Endothelial cell of umbilical vein (primary cell): ENCODE data around the gene ATP8A2. TPM values are rescaled to one million over a fixed set of nuclear protein-coding genes. Genes with fewer than 3 reads are reported as not detected.

Experiments
- BruUV-seq: library from RNA; stranded (reverse); fragments of 400-500 nt; replicated peaks from 2 replicates; lab custom pipeline; 2021; lab: Mats Ljungman, UMichigan
- CTCF ChIA-PET: fragments of 300-600, 350-600 bp; sonication (Branson Sonifier 250); formaldehyde crosslinking; loops from one replicate; lab custom pipeline; 2021; ENCODE audit warnings: antibody characterized with exemption, inconsistent platforms; lab: Charles Lee
- POLR2A ChIA-PET: fragments of 300-600, 350-600 bp; sonication (Branson Sonifier 250); formaldehyde crosslinking; loops from one replicate; lab custom pipeline; 2021; ENCODE audit warnings: antibody characterized with exemption, inconsistent platforms; lab: Charles Lee
- DNase-seq: peaks from one replicate; pipeline ENCODE4 v3.0.0-alpha.2; 2011; ENCODE audit warnings: low read depth, low spot score
- FAIRE-seq: peaks from 2 replicates; lab custom pipeline; 2011; peaks lifted over from hg19 to GRCh38; lab: Jason Lieb, UNC
- H2AFZ ChIP-seq: 2 replicates; pipeline ENCODE4 v1.6.0; 2012; ENCODE audit warnings: low read depth, low read length, control low read depth, inconsistent platforms
- H3K27ac ChIP-seq: 2 replicates; pipeline ENCODE4 v1.5.1; 2011; ENCODE audit warnings: low read depth, mild to moderate bottlenecking, control low read depth, low read length, moderate library complexity; ENCODE audit not compliant: insufficient read depth
- H3K27me3 ChIP-seq, 2 experiments: 2 replicates each; pipeline versions ENCODE4 v1.6.0 to v1.6.1; 2011; ENCODE audit warnings: low read length in 2 of 2, mixed read lengths in 1 of 2; ENCODE audit not compliant: control insufficient read depth in 2 of 2, insufficient read depth in 2 of 2
- H3K36me3 ChIP-seq, 2 experiments: 2 replicates in 1 of 2; 3 replicates in 1 of 2; pipeline ENCODE4 v1.5.1; 2011; ENCODE audit warnings: low read length in 2 of 2, mild to moderate bottlenecking in 1 of 2, moderate library complexity in 1 of 2; ENCODE audit not compliant: control insufficient read depth in 2 of 2, insufficient read depth in 2 of 2; ENCODE audit errors: extremely low read depth in 1 of 2
- H3K4me1 ChIP-seq: 3 replicates; pipeline ENCODE4 v1.5.1; 2011; ENCODE audit warnings: mild to moderate bottlenecking, low read length; ENCODE audit not compliant: control insufficient read depth, insufficient read depth; ENCODE audit errors: extremely low read depth
- H3K4me2 ChIP-seq: 2 replicates; pipeline ENCODE4 v1.6.1; 2011; ENCODE audit warnings: low read length, control low read depth, mixed read lengths; ENCODE audit not compliant: insufficient read depth
- H3K4me3 ChIP-seq, 3 experiments: fragments of 200-600 bp in 1 of 3; sonication (generic), shearing (Covaris generic) in 1 of 3; replicated peaks in 1 of 3; 2 replicates each; pipeline ENCODE4 v1.5.1; 2011 to 2016; ENCODE audit warnings: control low read depth in 3 of 3, low read length in 3 of 3, mild to moderate bottlenecking in 2 of 3, inconsistent platforms in 1 of 3, low read depth in 1 of 3, moderate library complexity in 1 of 3; ENCODE audit not compliant: insufficient read depth in 1 of 3
- H3K79me2 ChIP-seq: 2 replicates; pipeline ENCODE4 v1.6.0; 2012; ENCODE audit warnings: low read length, inconsistent platforms; ENCODE audit not compliant: control insufficient read depth, insufficient read depth
- H3K9ac ChIP-seq: replicated peaks from 2 replicates; pipeline ENCODE3; 2011; ENCODE audit warnings: low read length, control low read depth; ENCODE audit not compliant: insufficient read depth; ENCODE audit errors: extremely low read depth
- H3K9me1 ChIP-seq: replicated peaks from 3 replicates; pipeline ENCODE4 v1.6.0; 2011; ENCODE audit warnings: mild to moderate bottlenecking, low read length; ENCODE audit not compliant: control insufficient read depth, insufficient read depth; ENCODE audit errors: extremely low read depth
- H3K9me3 ChIP-seq: replicated peaks from 2 replicates; pipeline ENCODE4 v1.5.1; 2012; ENCODE audit warnings: low read length, inconsistent platforms; ENCODE audit not compliant: control insufficient read depth, insufficient read depth
- H4K20me1 ChIP-seq: replicated peaks from 2 replicates; pipeline ENCODE3; 2011; ENCODE audit warnings: mild to moderate bottlenecking, low read length; ENCODE audit not compliant: control insufficient read depth, insufficient read depth; ENCODE audit errors: extremely low read depth
- EZH2 ChIP-seq: IDR thresholded peaks from 2 replicates; pipeline ENCODE4 v1.6.1; 2012; ENCODE audit warnings: borderline replicate concordance, low read depth, mild to moderate bottlenecking, moderate library complexity, low read length, inconsistent platforms; ENCODE audit not compliant: severe bottlenecking
- FOS ChIP-seq: IDR thresholded peaks from 2 replicates; pipeline ENCODE4 v1.6.1; 2011; ENCODE audit warnings: mild to moderate bottlenecking, low read length, moderate library complexity, borderline replicate concordance; ENCODE audit not compliant: insufficient read depth
- GATA2 ChIP-seq: IDR thresholded peaks from 2 replicates; pipeline ENCODE4 v1.7.0; 2011; ENCODE audit warnings: low read depth, mild to moderate bottlenecking, moderate library complexity, mixed read lengths, low read length; ENCODE audit not compliant: insufficient read length, insufficient read depth
- JUN ChIP-seq: IDR thresholded peaks from 2 replicates; pipeline ENCODE4 v1.6.1; 2011; ENCODE audit warnings: borderline replicate concordance, low read depth; ENCODE audit not compliant: insufficient read length, insufficient read depth
- MYC ChIP-seq: IDR thresholded peaks from one replicate; pipeline ENCODE4 v1.6.1; 2011; ENCODE audit warnings: mild to moderate bottlenecking, low read depth, low read length
- POLR2A ChIP-seq: IDR thresholded peaks from 2 replicates; pipeline ENCODE4 v1.6.1; 2012; ENCODE audit warnings: low read depth, mild to moderate bottlenecking, control low read depth, low read length
- POLR2AphosphoS5 ChIP-seq: IDR thresholded peaks from 2 replicates; pipeline ENCODE4 v1.6.1; 2012; ENCODE audit warnings: low read depth, mild to moderate bottlenecking, control low read depth, low read length, moderate library complexity; ENCODE audit not compliant: insufficient read depth
- dilution Hi-C: fragments of 300-500 bp; cut with MboI; formaldehyde crosslinking; loops from one replicate; pipeline ENCODE4 v1.15.0; 2019; ENCODE audit warnings: low sequenced_read_pairs; ENCODE audit not compliant: extremely low pct_ligation_motif_present
- intact Hi-C: fragments of 100-400 bp; cut with micrococcal nuclease; formaldehyde crosslinking; loops from one replicate; pipeline ENCODE4 v1.10.0; 2022
- polyA plus RNA-seq, 4 experiments: library from polyadenylated mRNA; depleted of rRNA in 3 of 4; stranded (reverse) in 3 of 4; unstranded in 1 of 4; fragments of >200 nt; gene quantifications; 2 replicates each; pipeline versions ENCODE4 v1.2.1 to v1.2.3, GENCODE V29; 2011 to 2012; ENCODE audit warnings: missing spikeins in 1 of 4
- total RNA-seq: library from RNA; stranded (reverse); gene quantifications from 2 replicates; pipeline ENCODE4 v1.2.3, GENCODE V29; 2021
- TF ChIP-seq, protein P1 (sequence below), 2 donors: IDR thresholded peaks; 1 replicate in 1 of 2; 2 replicates in 1 of 2; pipeline ENCODE4 v1.5.1; 2011; ENCODE audit warnings: low read length in 2 of 2, mild to moderate bottlenecking in 2 of 2, moderate library complexity in 2 of 2, control low read depth in 1 of 2, inconsistent platforms in 1 of 2, low read depth in 1 of 2; ENCODE audit not compliant: insufficient read depth in 1 of 2; ENCODE audit errors: extremely low read depth in 1 of 2
- TF ChIP-seq, protein P2 (sequence below): IDR thresholded peaks from 2 replicates; pipeline ENCODE4 v1.6.1; 2011; ENCODE audit not compliant: insufficient read depth, insufficient read length

ATP8A2 gene
- total and polyA plus RNA-seq, 2 donors (not counting 3 experiments of a cell fraction or from before 2014, with no cell fraction given), result 0.11 to 0.49 TPM

DNA sequence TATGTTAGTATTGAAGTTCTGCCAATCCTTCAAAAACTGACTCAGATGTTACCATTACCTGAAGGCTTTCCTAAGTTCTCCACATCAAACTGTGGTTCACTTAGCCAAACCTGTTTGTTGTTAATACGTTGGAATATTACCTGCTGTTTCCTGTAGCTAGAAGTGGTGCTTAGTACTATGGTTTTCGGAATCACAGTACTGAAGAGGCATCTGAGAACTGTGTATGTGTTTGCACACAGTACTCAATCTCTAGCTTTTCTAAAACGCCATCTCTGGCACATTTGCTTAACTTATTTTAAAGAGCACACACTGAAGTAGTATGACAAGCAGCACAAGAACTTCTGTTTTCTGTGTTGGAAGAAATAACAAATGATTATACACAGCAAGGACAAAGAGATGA is 431.9 kb downstream of the ATP8A2 start:
- DNase-seq (no peak), FAIRE-seq (no peak)
- TF ChIP-seq POLR2A, result no peak
- TF ChIP-seq, protein P1, sequence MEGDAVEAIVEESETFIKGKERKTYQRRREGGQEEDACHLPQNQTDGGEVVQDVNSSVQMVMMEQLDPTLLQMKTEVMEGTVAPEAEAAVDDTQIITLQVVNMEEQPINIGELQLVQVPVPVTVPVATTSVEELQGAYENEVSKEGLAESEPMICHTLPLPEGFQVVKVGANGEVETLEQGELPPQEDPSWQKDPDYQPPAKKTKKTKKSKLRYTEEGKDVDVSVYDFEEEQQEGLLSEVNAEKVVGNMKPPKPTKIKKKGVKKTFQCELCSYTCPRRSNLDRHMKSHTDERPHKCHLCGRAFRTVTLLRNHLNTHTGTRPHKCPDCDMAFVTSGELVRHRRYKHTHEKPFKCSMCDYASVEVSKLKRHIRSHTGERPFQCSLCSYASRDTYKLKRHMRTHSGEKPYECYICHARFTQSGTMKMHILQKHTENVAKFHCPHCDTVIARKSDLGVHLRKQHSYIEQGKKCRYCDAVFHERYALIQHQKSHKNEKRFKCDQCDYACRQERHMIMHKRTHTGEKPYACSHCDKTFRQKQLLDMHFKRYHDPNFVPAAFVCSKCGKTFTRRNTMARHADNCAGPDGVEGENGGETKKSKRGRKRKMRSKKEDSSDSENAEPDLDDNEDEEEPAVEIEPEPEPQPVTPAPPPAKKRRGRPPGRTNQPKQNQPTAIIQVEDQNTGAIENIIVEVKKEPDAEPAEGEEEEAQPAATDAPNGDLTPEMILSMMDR (IDR thresholded peaks at IDR 0.05; ENCODE audit: extremely low read depth in 1 of 2, insufficient read depth in 1 of 2, low read depth in 1 of 2, low read length in 2 of 2), result no peak
- no peak for TF ChIP-seq FOS
- no peak for TF ChIP-seq EZH2
- TF ChIP-seq GATA2, result no peak
- TF ChIP-seq POLR2AphosphoS5, result no peak
- TF ChIP-seq, protein P2, sequence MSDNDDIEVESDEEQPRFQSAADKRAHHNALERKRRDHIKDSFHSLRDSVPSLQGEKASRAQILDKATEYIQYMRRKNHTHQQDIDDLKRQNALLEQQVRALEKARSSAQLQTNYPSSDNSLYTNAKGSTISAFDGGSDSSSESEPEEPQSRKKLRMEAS, result no peak
- TF ChIP-seq JUN, result no peak
- TF ChIP-seq MYC, result no peak
- POLR2A ChIA-PET, result no interaction called here
- intact Hi-C loops, result no loop called here
- Histone ChIP-seq H3K36me3 (no peaks in the 10 kb centered on the region), H3K4me2 (no peak overlapping the region), H2AFZ (no peak overlapping the region), H3K9me1 (no peaks in the 10 kb centered on the region), H3K27ac (no peak overlapping the region), H3K4me1 (no peaks in the 10 kb centered on the region), H3K27me3 (peaks cover 0 to 3% of the 10 kb centered on the region in 2 experiments), H3K9me3 (no peaks in the 10 kb centered on the region), H3K79me2 (no peaks in the 10 kb centered on the region), H4K20me1 (no peaks in the 10 kb centered on the region), H3K9ac (no peak overlapping the region), H3K4me3 (no peak overlapping the region)
- CTCF ChIA-PET, result interaction anchor here (0.6 kb wide), 1 partner anchor 53 kb away, joined by 3 read pairs; no protein-coding TSS in a partner anchor
- BruUV-seq, result no TSS peak
- dilution Hi-C loops, result no loop called here
